SK-N-MC (cell line): ENCODE measurements around the gene DECR2.

Source experiments
- EZH2 ChIP-seq: fragments of 200-600 bp; sonication (generic); IDR thresholded peaks from one replicate; pipeline ENCODE4 v1.6.1; 2017; ENCODE audit warnings: antibody characterized with exemption
- POLR2AphosphoS5 ChIP-seq: IDR thresholded peaks from 2 replicates; pipeline ENCODE4 v1.6.1; 2012; ENCODE audit warnings: mild to moderate bottlenecking, low read depth, low read length, borderline replicate concordance

- TF ChIP-seq POLR2AphosphoS5 (no peak), EZH2 (no peak)
Measured at GRCh38 chr16:425740-426114, 24.0 kb downstream of the DECR2 start.
